HepG2 (cell line): Measurements from ENCODE around the gene MARCHF9. TPM values are rescaled to one million over a fixed set of nuclear protein-coding genes. Genes with fewer than 3 reads are reported as not detected.

Experiments used
- AGO2 ChIP-seq: fragments of 200-400 bp; formaldehyde crosslinking; optimal IDR thresholded peaks from 2 replicates; pipeline ENCODE3; 2017; ENCODE audit warnings: mild to moderate bottlenecking, low read depth, low read length, moderate library complexity
- AHR ChIP-seq: IDR thresholded peaks from 2 replicates; pipeline ENCODE4 v1.6.1; 2018; ENCODE audit warnings: missing genetic modification reagents, missing compliant biosample characterization
- ARID2 ChIP-seq: sonication (generic); formaldehyde crosslinking; IDR thresholded peaks from 2 replicates; pipeline ENCODE4 v1.8.1; 2022; ENCODE audit warnings: mild to moderate bottlenecking, missing genetic modification reagents, borderline replicate concordance
- ARNT2 ChIP-seq: sonication (generic); formaldehyde crosslinking; IDR thresholded peaks from 2 replicates; pipeline ENCODE4 v1.8.0; 2022; ENCODE audit warnings: mild to moderate bottlenecking, low read depth, missing genetic modification reagents, moderate library complexity
- EP300 ChIP-seq, 3 experiments: sonication (generic) in 1 of 3; formaldehyde crosslinking in 1 of 3; IDR thresholded peaks; 2 replicates each; pipeline versions ENCODE4 v1.5.1 to v1.6.1; 2011 to 2020; ENCODE audit warnings: low read depth in 2 of 3, low read length in 2 of 3, borderline replicate concordance in 1 of 3, improper control_type of control experiment in 1 of 3, mild to moderate bottlenecking in 1 of 3, missing genetic modification reagents in 1 of 3, moderate library complexity in 1 of 3
- FOSL2 ChIP-seq: sonication (generic); formaldehyde crosslinking; IDR thresholded peaks from 2 replicates; pipeline ENCODE4 v1.4.0; 2020; ENCODE audit warnings: missing genetic modification reagents
- HNRNPH1 ChIP-seq: fragments of 200-400 bp; formaldehyde crosslinking; optimal IDR thresholded peaks from 2 replicates; pipeline ENCODE3; 2017; ENCODE audit warnings: mild to moderate bottlenecking, low read depth, low read length
- HNRNPK ChIP-seq: fragments of 200-400 bp; formaldehyde crosslinking; IDR thresholded peaks from 2 replicates; pipeline ENCODE4 v1.6.1; 2018; ENCODE audit warnings: low read length, low read depth, moderate library complexity, mild to moderate bottlenecking; ENCODE audit not compliant: poor library complexity, severe bottlenecking
- MXD4 ChIP-seq: IDR thresholded peaks from 2 replicates; pipeline ENCODE4 v1.6.1; 2016; ENCODE audit warnings: mild to moderate bottlenecking, missing biosample characterization, missing genetic modification reagents
- NONO ChIP-seq, 2 experiments: fragments of 450-650 bp in 1 of 2; sonication (generic) in 1 of 2; formaldehyde crosslinking in 1 of 2; IDR thresholded peaks in 1 of 2; conservative IDR thresholded peaks in 1 of 2; 2 replicates each; pipeline versions ENCODE4 v1.6.1 to v1.8.0; 2017 to 2022; ENCODE audit warnings: mild to moderate bottlenecking in 1 of 2, missing genetic modification reagents in 1 of 2, moderate library complexity in 1 of 2
- POLR2A ChIP-seq, 2 experiments: IDR thresholded peaks; 2 replicates each; pipeline ENCODE4 v1.6.1; 2011; ENCODE audit warnings: low read depth in 2 of 2, low read length in 2 of 2, mild to moderate bottlenecking in 1 of 2, moderate library complexity in 1 of 2; ENCODE audit not compliant: insufficient read depth in 1 of 2
- POLR2G ChIP-seq: fragments of 200-400 bp; formaldehyde crosslinking; IDR thresholded peaks from 2 replicates; pipeline ENCODE4 v1.6.1; 2018; ENCODE audit warnings: mild to moderate bottlenecking, low read depth, low read length, moderate library complexity
- RBM22 ChIP-seq: fragments of 200-400 bp; formaldehyde crosslinking; optimal IDR thresholded peaks from 2 replicates; pipeline ENCODE3; 2017; ENCODE audit warnings: mild to moderate bottlenecking, low read length, moderate library complexity
- RNF2 ChIP-seq: fragments of 450-650 bp; conservative IDR thresholded peaks from 2 replicates; pipeline ENCODE4 v1.6.1; 2016; ENCODE audit warnings: low read depth
- SALL1 ChIP-seq: sonication (generic); formaldehyde crosslinking; IDR thresholded peaks from 2 replicates; pipeline ENCODE4 v1.8.0; 2022; ENCODE audit warnings: mild to moderate bottlenecking, missing genetic modification reagents
- TEAD3 ChIP-seq: optimal IDR thresholded peaks from 2 replicates; pipeline ENCODE3; 2016; ENCODE audit warnings: borderline replicate concordance
- TOPORS ChIP-seq: sonication (generic); formaldehyde crosslinking; IDR thresholded peaks from 2 replicates; pipeline ENCODE4 v1.8.0; 2023; ENCODE audit warnings: mild to moderate bottlenecking, missing genetic modification reagents
- ZBTB38 ChIP-seq: sonication (generic); formaldehyde crosslinking; IDR thresholded peaks from 2 replicates; pipeline ENCODE4 v1.5.1; 2020; ENCODE audit warnings: mild to moderate bottlenecking, missing genetic modification reagents
- ZNF224 ChIP-seq: sonication (generic); formaldehyde crosslinking; IDR thresholded peaks from 2 replicates; pipeline ENCODE4 v1.5.0; 2020; ENCODE audit warnings: mild to moderate bottlenecking, missing genetic modification reagents
- polyA plus RNA-seq, 8 experiments: library from polyadenylated mRNA; depleted of rRNA in 3 of 8; stranded (reverse) in 7 of 8; unstranded in 1 of 8; fragments of >200 nt; fragmentation: Illumina TruSeq in 4 of 8; extraction: Trizol in 4 of 8; gene quantifications; 2 replicates each; pipeline versions ENCODE4 v1.2.1 to v1.2.3, GENCODE V29; 2011 to 2016; ENCODE audit warnings: low read depth in 4 of 8, missing spikeins in 1 of 8, mixed read lengths in 1 of 8; ENCODE audit not compliant: insufficient read depth in 1 of 8
- total RNA-seq, 5 experiments: library from RNA; depleted of rRNA; stranded (reverse); fragments of >200 nt; fragmentation: Illumina TruSeq; extraction: Trizol; gene quantifications; 2 replicates each; pipeline ENCODE4 v1.2.3, GENCODE V29; 2016; ENCODE audit warnings: low read depth in 1 of 5
- TF ChIP-seq, protein P1 (sequence below): sonication (generic); formaldehyde crosslinking; IDR thresholded peaks from 2 replicates; pipeline ENCODE4 v1.8.1; 2022; ENCODE audit warnings: mild to moderate bottlenecking, missing genetic modification reagents
- TF ChIP-seq, protein P2 (sequence below): sonication (generic); formaldehyde crosslinking; IDR thresholded peaks from 2 replicates; pipeline ENCODE4 v1.8.1; 2023; ENCODE audit warnings: mild to moderate bottlenecking, moderate library complexity, missing genetic modification reagents
- TF ChIP-seq, protein P3 (sequence below): sonication (generic); formaldehyde crosslinking; IDR thresholded peaks from 2 replicates; pipeline ENCODE4 v1.9.0; 2022; ENCODE audit warnings: low read depth, missing genetic modification reagents

Gene MARCHF9
- total and polyA plus RNA-seq, 2 of the 13 experiments (the other 11 are each of a cell fraction or from before 2014, with no cell fraction given), result 5.7 to 9.6 TPM

DNA sequence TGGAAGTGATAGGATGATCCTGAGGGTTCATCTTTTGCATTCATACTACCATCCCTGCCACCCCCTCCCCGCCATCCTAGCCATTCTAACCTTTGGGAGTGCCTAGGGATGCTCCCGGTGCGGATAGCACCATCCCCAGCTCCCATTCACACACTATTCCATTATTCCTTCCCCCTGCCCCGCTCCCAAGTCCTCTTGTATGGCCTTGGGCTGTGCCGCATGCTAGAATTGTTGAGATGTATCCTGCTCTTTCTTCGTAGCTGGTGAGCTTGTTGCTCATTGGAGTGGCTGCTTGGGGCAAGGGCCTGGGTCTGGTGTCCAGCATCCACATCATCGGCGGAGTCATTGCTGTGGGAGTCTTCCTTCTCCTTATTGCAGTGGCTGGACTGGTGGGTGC is 9.4 kb upstream of the MARCHF9 start (continued):
- TF ChIP-seq, protein P1, sequence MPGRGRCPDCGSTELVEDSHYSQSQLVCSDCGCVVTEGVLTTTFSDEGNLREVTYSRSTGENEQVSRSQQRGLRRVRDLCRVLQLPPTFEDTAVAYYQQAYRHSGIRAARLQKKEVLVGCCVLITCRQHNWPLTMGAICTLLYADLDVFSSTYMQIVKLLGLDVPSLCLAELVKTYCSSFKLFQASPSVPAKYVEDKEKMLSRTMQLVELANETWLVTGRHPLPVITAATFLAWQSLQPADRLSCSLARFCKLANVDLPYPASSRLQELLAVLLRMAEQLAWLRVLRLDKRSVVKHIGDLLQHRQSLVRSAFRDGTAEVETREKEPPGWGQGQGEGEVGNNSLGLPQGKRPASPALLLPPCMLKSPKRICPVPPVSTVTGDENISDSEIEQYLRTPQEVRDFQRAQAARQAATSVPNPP (CRISPR knock-in tag), result 0 out of 2 replicates have a peak, but pooled peaks have one; percentile 45
- peak; percentile 6 for TF ChIP-seq HNRNPK
- TF ChIP-seq TEAD3, result peak; percentile 59
- TF ChIP-seq RNF2, result no peak
- TF ChIP-seq, protein P2, sequence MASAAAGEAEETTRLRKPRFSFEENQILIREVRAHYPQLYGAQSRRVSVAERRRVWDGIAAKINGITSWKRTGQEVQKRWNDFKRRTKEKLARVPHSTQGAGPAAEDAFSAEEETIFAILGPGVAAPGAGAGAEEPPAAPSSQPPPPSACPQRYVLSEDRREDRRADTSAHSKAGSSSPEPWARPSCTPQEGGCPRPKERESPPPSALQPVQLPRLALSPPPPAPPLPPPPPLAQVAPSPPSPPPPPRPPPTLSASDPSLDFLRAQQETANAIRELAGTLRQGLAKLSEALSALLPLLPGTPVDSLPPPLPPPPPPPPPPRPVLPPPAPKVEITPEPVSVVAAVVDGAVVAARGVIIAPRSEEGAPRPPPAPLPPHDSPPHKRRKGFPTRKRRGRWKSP (CRISPR knock-in tag), result 0 out of 2 replicates have a peak, but pooled peaks have one; percentile 7
- TF ChIP-seq EP300 (IDR thresholded peaks at IDR 0.05; ENCODE audit: low read depth in 2 of 2, low read length in 2 of 2), result no peak
- TF ChIP-seq EP300 (CRISPR knock-in tag; IDR thresholded peaks at IDR 0.05; ENCODE audit: borderline replicate concordance), result 0 out of 2 replicates have a peak, but pooled peaks have one; percentile 15
- TF ChIP-seq NONO (IDR thresholded peaks at IDR 0.05), result no peak
- TF ChIP-seq NONO (CRISPR knock-in tag; conservative IDR thresholded peaks at IDR 0.05), result 0 out of 2 replicates have a peak, but pooled peaks have one; percentile 12
- peak; percentile 27 for TF ChIP-seq AGO2
- 0 out of 2 replicates have a peak, but pooled peaks have one; percentile 39 for TF ChIP-seq ARID2
- no peak for TF ChIP-seq FOSL2
- no peak for TF ChIP-seq MXD4 (CRISPR knock-in tag)
- TF ChIP-seq, protein P3, sequence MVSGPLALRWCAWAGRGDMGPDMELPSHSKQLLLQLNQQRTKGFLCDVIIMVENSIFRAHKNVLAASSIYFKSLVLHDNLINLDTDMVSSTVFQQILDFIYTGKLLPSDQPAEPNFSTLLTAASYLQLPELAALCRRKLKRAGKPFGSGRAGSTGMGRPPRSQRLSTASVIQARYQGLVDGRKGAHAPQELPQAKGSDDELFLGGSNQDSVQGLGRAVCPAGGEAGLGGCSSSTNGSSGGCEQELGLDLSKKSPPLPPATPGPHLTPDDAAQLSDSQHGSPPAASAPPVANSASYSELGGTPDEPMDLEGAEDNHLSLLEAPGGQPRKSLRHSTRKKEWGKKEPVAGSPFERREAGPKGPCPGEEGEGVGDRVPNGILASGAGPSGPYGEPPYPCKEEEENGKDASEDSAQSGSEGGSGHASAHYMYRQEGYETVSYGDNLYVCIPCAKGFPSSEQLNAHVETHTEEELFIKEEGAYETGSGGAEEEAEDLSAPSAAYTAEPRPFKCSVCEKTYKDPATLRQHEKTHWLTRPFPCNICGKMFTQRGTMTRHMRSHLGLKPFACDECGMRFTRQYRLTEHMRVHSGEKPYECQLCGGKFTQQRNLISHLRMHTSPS, result 0 out of 2 replicates have a peak, but pooled peaks have one; percentile 8
- 0 out of 2 replicates have a peak, but pooled peaks have one; percentile 39 for TF ChIP-seq TOPORS (CRISPR knock-in tag)
- peak; percentile 13 for TF ChIP-seq HNRNPH1
- TF ChIP-seq ZBTB38 (CRISPR knock-in tag), result peak; percentile 83
- TF ChIP-seq ARNT2 (CRISPR knock-in tag), result 0 out of 2 replicates have a peak, but pooled peaks have one; percentile 27
- 0 out of 2 replicates have a peak, but pooled peaks have one; percentile 2 for TF ChIP-seq SALL1 (CRISPR knock-in tag)
- TF ChIP-seq AHR (CRISPR knock-in tag), result 0 out of 2 replicates have a peak, but pooled peaks have one; percentile 38
- TF ChIP-seq POLR2G, result peak; percentile 30; the same call in 1 of the 2 replicates
- 0 out of 2 replicates have a peak, but pooled peaks have one; percentile 7 for TF ChIP-seq ZNF224 (CRISPR knock-in tag)
- TF ChIP-seq RBM22, result peak; percentile 83
- peak in 1 of 2 experiments; percentile 49; a peak in 2 of 4 replicates for TF ChIP-seq POLR2A (IDR thresholded peaks at IDR 0.05; ENCODE audit: insufficient read depth in 1 of 2, low read depth in 2 of 2, low read length in 2 of 2)
- TF ChIP-seq, all 625 proteins: peak for 25
